Naive thymus-derived CD4-positive, alpha-beta T cell (primary cell): ENCODE results near the gene RPL15. TPM values are rescaled to one million over a fixed set of nuclear protein-coding genes. Genes with fewer than 3 reads are reported as not detected.

Experiments
- ATAC-seq: fragments of 150-1000 bp; cut with Tn5 transposase; 2 replicates; pipeline ENCODE4 v1.10.0; 2021; ENCODE audit warnings: mild to moderate bottlenecking, moderate library complexity
- CTCF ChIA-PET: fragments of 350-600 bp; sonication (Branson Sonifier 250); formaldehyde crosslinking; loops from one replicate; lab custom pipeline; 2021; ENCODE audit warnings: antibody characterized with exemption; lab: Charles Lee
- POLR2A ChIA-PET: fragments of 350-600 bp; sonication (Branson Sonifier 250); formaldehyde crosslinking; loops from one replicate; lab custom pipeline; 2021; ENCODE audit warnings: antibody characterized with exemption, inconsistent platforms; lab: Charles Lee
- DNase-seq, 9 donors: peaks; one replicate each; pipeline versions ENCODE4 v3.0.0 to v3.0.0-alpha.2; 2020 to 2022; ENCODE audit warnings: mixed read lengths in 1 of 9
- H3K27ac ChIP-seq: one replicate; pipeline ENCODE4 v1.7.0; 2013; ENCODE audit warnings: mild to moderate bottlenecking, low read depth, low read length, moderate library complexity
- H3K27me3 ChIP-seq, 2 donors: one replicate each; pipeline ENCODE4 v1.7.0; 2013; ENCODE audit warnings: low read length in 2 of 2, mild to moderate bottlenecking in 2 of 2, moderate library complexity in 2 of 2; ENCODE audit not compliant: control insufficient read depth in 2 of 2, insufficient read depth in 2 of 2
- H3K36me3 ChIP-seq, 3 experiments: 1 replicate in 2 of 3; 2 replicates in 1 of 3; pipeline ENCODE4 v1.7.0; 2013; ENCODE audit warnings: low read length in 3 of 3, mild to moderate bottlenecking in 3 of 3, moderate library complexity in 1 of 3; ENCODE audit not compliant: insufficient read depth in 3 of 3, control insufficient read depth in 2 of 3
- H3K4me1 ChIP-seq, 2 donors: one replicate each; pipeline ENCODE4 v1.7.0; 2013; ENCODE audit warnings: low read length in 2 of 2, mild to moderate bottlenecking in 2 of 2, moderate library complexity in 1 of 2; ENCODE audit not compliant: control insufficient read depth in 2 of 2, insufficient read depth in 2 of 2
- H3K4me3 ChIP-seq: 2 replicates; pipeline ENCODE4 v1.7.0; 2013; ENCODE audit warnings: mild to moderate bottlenecking, low read length
- H3K9me3 ChIP-seq, 3 experiments: 1 replicate in 2 of 3; 2 replicates in 1 of 3; pipeline ENCODE4 v1.7.0; 2013; ENCODE audit warnings: low read length in 3 of 3; ENCODE audit not compliant: control insufficient read depth in 2 of 3
- H3K27ac Mint-ChIP-seq, 9 donors: one replicate each; pipeline ENCODE4 v1.8.0; 2020 to 2022; ENCODE audit warnings: mixed read lengths in 9 of 9, mild to moderate bottlenecking in 8 of 9, moderate library complexity in 5 of 9, inconsistent platforms in 2 of 9
- H3K27me3 Mint-ChIP-seq, 5 donors: one replicate each; pipeline ENCODE4 v1.8.0; 2021 to 2022; ENCODE audit warnings: mixed read lengths in 5 of 5, mild to moderate bottlenecking in 1 of 5
- H3K36me3 Mint-ChIP-seq, 5 donors: one replicate each; pipeline ENCODE4 v1.8.0; 2020 to 2022; ENCODE audit warnings: mixed read lengths in 5 of 5, mild to moderate bottlenecking in 3 of 5, inconsistent platforms in 1 of 5
- H3K4me1 Mint-ChIP-seq, 7 donors: one replicate each; pipeline ENCODE4 v1.8.0; 2020 to 2022; ENCODE audit warnings: mixed read lengths in 7 of 7, mild to moderate bottlenecking in 3 of 7, inconsistent platforms in 1 of 7
- H3K4me3 Mint-ChIP-seq, 10 donors: one replicate each; pipeline ENCODE4 v1.8.0; 2020 to 2022; ENCODE audit warnings: mild to moderate bottlenecking in 10 of 10, mixed read lengths in 10 of 10, moderate library complexity in 6 of 10, inconsistent platforms in 2 of 10
- H3K9me3 Mint-ChIP-seq, 11 donors: one replicate each; pipeline ENCODE4 v1.8.0; 2020 to 2022; ENCODE audit warnings: mixed read lengths in 11 of 11, mild to moderate bottlenecking in 4 of 11, inconsistent platforms in 1 of 11, moderate library complexity in 1 of 11
- intact Hi-C, 2 donors: fragments of 100-400 bp; cut with micrococcal nuclease; formaldehyde crosslinking; loops; one replicate each; pipeline ENCODE4 v1.15.1; 2023
- polyA plus RNA-seq, 2 donors: library from polyadenylated mRNA; unstranded; fragments of 300-500 nt; fragmentation: Illumina TruSeq; gene quantifications; one replicate each; pipeline ENCODE4 v1.2.3, GENCODE V29; 2021
- total RNA-seq, 6 experiments: library from RNA in 5 of 6; stranded (reverse) in 5 of 6; gene quantifications; 1 replicate in 5 of 6; 2 replicates in 1 of 6; pipeline ENCODE4 v1.2.3 and lab custom pipeline; 2021 to 2026

The RPL15 gene
- total and polyA plus RNA-seq, 7 experiments from 2014 or later, result 1,489 to 6,097 (median 2,232) TPM

DNA sequence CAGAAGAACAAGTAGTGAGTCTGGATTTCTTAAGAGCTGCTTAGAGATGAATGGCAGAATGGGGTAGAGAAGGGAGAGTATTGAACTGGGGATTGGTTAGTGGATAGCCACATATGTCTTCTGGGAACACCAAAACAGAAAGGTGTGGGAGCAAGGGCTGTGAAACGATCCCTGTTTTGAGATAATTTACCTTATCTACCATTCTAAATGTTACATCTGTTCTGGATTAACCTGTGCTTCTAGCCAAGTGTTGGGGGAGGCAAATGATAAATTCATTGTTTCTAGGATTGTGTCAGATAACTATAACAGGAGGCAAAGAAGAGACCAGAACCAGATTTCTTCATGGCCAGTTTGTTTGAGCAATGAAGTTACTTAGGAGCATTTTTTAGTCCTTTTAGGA is 36.6 kb downstream of the RPL15 start:
- Histone ChIP-seq H3K27ac (no peak overlapping the region), H3K36me3 (peaks cover 0 to 10% (median 0%) of the 10 kb centered on the region in 3 experiments), H3K4me3 (no peak overlapping the region), H3K9me3 (no peaks in the 10 kb centered on the region), H3K27me3 (no peaks in the 10 kb centered on the region), H3K4me1 (peaks cover 16 to 25% of the 10 kb centered on the region in 2 donors)
- peak overlapping the region in 5 of 10 donors; percentile 2 to 58 (median 27) for H3K4me3 Mint-ChIP-seq
- H3K27me3 Mint-ChIP-seq, result no peaks in the 10 kb centered on the region
- H3K36me3 Mint-ChIP-seq, result peaks cover 0 to 35% (median 10%) of the 10 kb centered on the region in 5 donors
- ChIA-PET POLR2A (interaction anchor here (0.6 to 2.2 kb wide), 2 partner anchors 37 to 44 kb away, joined by 3 to 8 read pairs; partner anchors contain the start of genes NKIRAS1 and RPL15), CTCF (no interaction called here)
- DNase-seq, result no peak
- peak overlapping the region in 2 of 9 donors; percentile 33 to 78 for H3K27ac Mint-ChIP-seq
- no peak for ATAC-seq
- intact Hi-C loops, result no loop called here
- H3K9me3 Mint-ChIP-seq, result no peaks in the 10 kb centered on the region
- peaks cover 27 to 83% (median 74%) of the 10 kb centered on the region in 7 donors for H3K4me1 Mint-ChIP-seq

DNA sequence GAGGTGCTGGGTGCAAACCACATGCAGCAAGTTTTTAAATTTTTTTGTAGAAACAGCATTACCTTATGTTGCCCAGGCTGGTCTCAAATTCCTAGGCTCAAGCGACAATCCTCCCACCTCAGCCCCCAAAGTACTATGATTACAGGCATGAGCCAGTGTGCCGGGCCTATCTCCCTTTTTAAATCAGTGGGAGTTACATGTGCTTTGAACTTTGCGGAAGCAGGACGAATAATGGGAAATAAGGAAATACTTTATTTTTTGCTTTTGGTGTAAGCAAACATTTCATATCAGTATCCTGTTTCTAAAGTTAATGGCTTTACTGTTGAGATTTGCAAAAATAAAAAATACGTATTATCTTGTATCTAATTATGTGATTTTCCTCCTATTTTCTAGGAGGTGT is 37.2 kb downstream of the RPL15 start:
- DNase-seq (no peak), ATAC-seq (no peak)
- Histone ChIP-seq H3K27ac (no peak overlapping the region), H3K4me1 (peaks cover 13 to 25% of the 10 kb centered on the region in 2 donors), H3K36me3 (peaks cover 0 to 11% (median 0%) of the 10 kb centered on the region in 3 experiments), H3K9me3 (no peaks in the 10 kb centered on the region), H3K27me3 (no peaks in the 10 kb centered on the region), H3K4me3 (no peak overlapping the region)
- Mint-ChIP-seq H3K36me3 (peaks cover 0 to 38% (median 12%) of the 10 kb centered on the region in 5 donors), H3K27ac (peak overlapping the region in 1 of 9 donors; percentile 10), H3K9me3 (no peaks in the 10 kb centered on the region), H3K4me1 (peaks cover 28 to 81% (median 74%) of the 10 kb centered on the region in 7 donors), H3K4me3 (peak overlapping the region in 1 of 10 donors; percentile 58), H3K27me3 (no peaks in the 10 kb centered on the region)
- intact Hi-C loops, result no loop called here
- POLR2A ChIA-PET, result interaction anchor here (2.2 kb wide), 1 partner anchor 38 kb away, joined by 8 read pairs; the partner anchor contains the start of genes NKIRAS1 and RPL15
- CTCF ChIA-PET, result no interaction called here

DNA sequence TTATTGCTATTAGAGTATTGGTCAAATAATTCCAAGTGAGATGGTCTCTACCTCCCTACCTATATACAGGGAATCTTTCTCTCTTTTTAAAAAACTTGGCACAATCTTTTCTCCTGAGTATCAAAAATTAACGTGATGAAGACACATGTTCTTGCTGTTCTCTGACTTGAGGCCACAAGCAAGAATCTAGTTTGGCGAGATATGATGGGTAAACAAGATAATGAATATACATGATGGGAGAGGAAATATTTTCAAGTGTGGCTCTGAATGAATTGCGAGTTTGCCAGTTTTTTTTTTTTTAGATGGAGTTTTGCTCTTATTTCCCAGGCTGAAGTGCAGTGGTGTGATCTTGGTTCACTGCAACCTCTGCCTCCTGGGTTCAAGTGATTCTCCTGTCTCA is 39.8 kb downstream of the RPL15 start:
- CTCF ChIA-PET, result no interaction called here
- H3K4me3 ChIP-seq, result no peak overlapping the region
- DNase-seq (no peak), ATAC-seq (no peak)
- peaks cover 7 to 65% (median 54%) of the 10 kb centered on the region in 7 donors for H3K4me1 Mint-ChIP-seq
- no peaks in the 10 kb centered on the region for H3K27me3 ChIP-seq
- H3K4me1 ChIP-seq, result peaks cover 0 to 5% of the 10 kb centered on the region in 2 donors
- H3K36me3 ChIP-seq, result peaks cover 0 to 31% (median 0%) of the 10 kb centered on the region in 3 experiments
- no peak overlapping the region for H3K27ac ChIP-seq
- H3K27ac Mint-ChIP-seq, result no peak overlapping the region
- POLR2A ChIA-PET, result no interaction called here
- peaks cover 3 to 53% (median 27%) of the 10 kb centered on the region in 5 donors for H3K36me3 Mint-ChIP-seq
- no peak overlapping the region for H3K4me3 Mint-ChIP-seq
- no peaks in the 10 kb centered on the region for H3K9me3 Mint-ChIP-seq
- intact Hi-C loops, result no loop called here
- no peaks in the 10 kb centered on the region for H3K9me3 ChIP-seq
- H3K27me3 Mint-ChIP-seq, result no peaks in the 10 kb centered on the region

DNA sequence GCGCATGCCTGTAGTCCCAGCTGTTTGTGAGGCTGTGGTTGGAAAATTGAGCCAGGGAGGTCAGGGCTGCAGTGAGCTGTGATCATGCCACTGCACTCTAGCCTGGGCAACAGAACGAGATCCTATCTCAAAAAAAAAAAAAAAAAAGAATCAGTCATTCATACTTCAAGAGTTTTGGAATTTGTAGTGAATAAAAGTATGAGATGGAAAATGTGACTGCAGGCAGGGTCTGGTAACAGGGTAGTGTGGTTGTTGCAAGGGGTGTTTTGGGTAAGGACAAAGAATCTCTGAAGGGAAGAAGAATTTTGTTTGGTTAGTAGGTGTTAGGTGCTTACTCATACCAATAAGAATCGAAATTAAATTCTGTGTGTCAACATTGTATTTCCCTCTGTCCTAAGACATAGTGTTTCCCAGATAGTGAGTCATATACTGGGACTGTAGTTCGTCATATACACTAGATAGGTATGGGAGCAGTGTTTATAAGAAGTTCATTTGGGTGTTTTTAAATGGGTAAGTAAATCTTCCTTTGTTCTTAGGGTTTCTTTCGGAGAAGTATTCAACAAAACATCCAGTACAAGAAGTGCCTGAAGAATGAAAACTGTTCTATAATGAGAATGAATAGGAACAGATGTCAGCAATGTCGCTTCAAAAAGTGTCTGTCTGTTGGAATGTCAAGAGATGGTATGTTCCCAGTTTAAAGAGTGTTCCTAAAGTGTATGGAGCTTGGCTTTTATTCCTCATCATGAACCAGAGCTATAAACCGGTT is 42.4 kb downstream of the RPL15 start:
- H3K36me3 ChIP-seq, result peaks cover 0 to 38% (median 0%) of the 10 kb centered on the region in 3 experiments
- no peak overlapping the region for H3K4me3 ChIP-seq
- intact Hi-C loops, result no loop called here
- H3K27me3 Mint-ChIP-seq, result no peaks in the 10 kb centered on the region
- peak; percentile 35 for ATAC-seq
- H3K27me3 ChIP-seq, result no peaks in the 10 kb centered on the region
- H3K9me3 ChIP-seq, result no peaks in the 10 kb centered on the region
- POLR2A ChIA-PET, result no interaction called here
- H3K4me1 Mint-ChIP-seq, result peaks cover 3 to 63% (median 38%) of the 10 kb centered on the region in 7 donors
- no peak overlapping the region for H3K27ac ChIP-seq
- no peak overlapping the region for H3K4me3 Mint-ChIP-seq
- peaks cover 4 to 66% (median 41%) of the 10 kb centered on the region in 5 donors for H3K36me3 Mint-ChIP-seq
- CTCF ChIA-PET, result no interaction called here
- no peaks in the 10 kb centered on the region for H3K4me1 ChIP-seq
- no peaks in the 10 kb centered on the region for H3K9me3 Mint-ChIP-seq
- H3K27ac Mint-ChIP-seq, result peak overlapping the region in 5 of 9 donors; percentile 1 to 76 (median 21)
- no peak for DNase-seq

DNA sequence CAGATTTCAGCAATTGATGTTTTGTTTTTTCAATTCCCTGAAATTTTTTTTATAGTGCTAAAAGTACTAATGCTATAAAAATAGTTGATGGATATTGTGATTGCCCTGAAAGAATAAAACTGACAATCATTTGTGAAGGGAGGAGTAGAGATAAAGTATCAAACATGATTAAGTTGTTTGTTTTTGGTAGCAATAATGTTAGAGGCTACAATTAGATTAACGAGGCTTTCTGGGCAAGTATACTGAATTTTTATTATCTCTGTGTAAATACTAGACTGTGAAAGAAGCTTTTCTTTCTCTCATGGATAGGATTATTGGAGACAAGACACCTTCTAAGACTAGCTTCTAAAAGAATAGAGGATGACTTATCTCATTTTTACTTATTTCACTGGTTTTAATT is 43.7 kb downstream of the RPL15 start:
- no peak overlapping the region for H3K27ac ChIP-seq
- intact Hi-C loops, result loop anchor here in 1 of 2 donors (2.0 kb wide), 1 partner anchor 14 kb away; no protein-coding TSS in a partner anchor
- ChIA-PET POLR2A (interaction anchor here (0.6 kb wide), 1 partner anchor 208 kb away, joined by 3 read pairs; no protein-coding TSS in a partner anchor), CTCF (no interaction called here)
- DNase-seq, result no peak
- H3K9me3 ChIP-seq, result no peaks in the 10 kb centered on the region
- Mint-ChIP-seq H3K36me3 (peaks cover 4 to 62% (median 41%) of the 10 kb centered on the region in 5 donors), H3K27me3 (no peaks in the 10 kb centered on the region), H3K27ac (peak overlapping the region in 3 of 9 donors; percentile 0 to 46 (median 40)), H3K4me1 (peaks cover 3 to 60% (median 36%) of the 10 kb centered on the region in 7 donors), H3K9me3 (no peaks in the 10 kb centered on the region), H3K4me3 (no peak overlapping the region)
- no peak overlapping the region for H3K4me3 ChIP-seq
- H3K36me3 ChIP-seq, result peaks cover 0 to 35% (median under 1%) of the 10 kb centered on the region in 3 experiments
- ATAC-seq, result no peak
- H3K4me1 ChIP-seq, result no peaks in the 10 kb centered on the region
- H3K27me3 ChIP-seq, result no peaks in the 10 kb centered on the region

DNA sequence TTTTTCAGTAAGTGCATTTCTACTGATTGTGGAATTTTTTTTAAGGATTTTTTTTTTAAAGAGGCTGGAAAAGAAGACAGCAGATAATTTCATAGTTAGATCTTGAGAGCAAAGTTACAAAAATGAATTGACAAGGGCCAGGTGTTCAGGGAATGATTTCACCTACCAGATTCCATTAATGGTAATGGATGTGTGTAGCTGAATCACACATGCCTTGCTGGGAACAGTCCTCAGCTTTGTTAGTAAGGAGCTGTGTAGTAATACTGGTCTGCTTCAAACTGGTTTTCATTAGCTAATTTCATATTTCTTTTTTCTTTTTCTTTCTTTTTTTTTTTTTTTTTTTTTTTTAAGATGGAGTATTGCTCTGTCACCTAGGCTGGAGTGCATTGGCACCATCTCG is 44.1 kb downstream of the RPL15 start:
- H3K4me3 Mint-ChIP-seq, result no peak overlapping the region
- no peak for ATAC-seq
- peaks cover 3 to 60% (median 32%) of the 10 kb centered on the region in 7 donors for H3K4me1 Mint-ChIP-seq
- H3K4me1 ChIP-seq, result no peaks in the 10 kb centered on the region
- no peaks in the 10 kb centered on the region for H3K27me3 ChIP-seq
- ChIA-PET POLR2A (interaction anchor here (0.6 kb wide), 1 partner anchor 208 kb away, joined by 3 read pairs; no protein-coding TSS in a partner anchor), CTCF (no interaction called here)
- peaks cover 7 to 62% (median 41%) of the 10 kb centered on the region in 5 donors for H3K36me3 Mint-ChIP-seq
- DNase-seq, result no peak
- no peaks in the 10 kb centered on the region for H3K9me3 Mint-ChIP-seq
- peak overlapping the region in 2 of 9 donors; percentile 40 to 46 for H3K27ac Mint-ChIP-seq
- H3K27me3 Mint-ChIP-seq, result no peaks in the 10 kb centered on the region
- H3K9me3 ChIP-seq, result no peaks in the 10 kb centered on the region
- intact Hi-C loops, result loop anchor here in 1 of 2 donors (2.0 kb wide), 1 partner anchor 14 kb away; no protein-coding TSS in a partner anchor
- no peak overlapping the region for H3K27ac ChIP-seq
- peaks cover 0 to 39% (median 4%) of the 10 kb centered on the region in 3 experiments for H3K36me3 ChIP-seq
- H3K4me3 ChIP-seq, result no peak overlapping the region
